IMR-90 (cell line): ENCODE data around the gene SERPINB8. TPM values are rescaled to one million over a fixed set of nuclear protein-coding genes. Genes with fewer than 3 reads are reported as not detected.

Source experiments
- ATAC-seq: fragments of 200-7000 bp; cut with Tn5 transposase; 2 replicates; pipeline ENCODE4 v1.9.1; 2020; ENCODE audit warnings: low read depth, mild to moderate bottlenecking, moderate library complexity
- BruUV-seq: library from RNA; stranded (reverse); fragments of 400-500 nt; replicated peaks from 2 replicates; lab custom pipeline; 2021; lab: Mats Ljungman, UMichigan
- CTCF ChIA-PET: fragments of 300-600 bp; formaldehyde crosslinking; extraction: SDS; loops from one replicate; lab custom pipeline; 2021; ENCODE audit warnings: antibody characterized with exemption; lab: Yijun Ruan, JAX
- POLR2A ChIA-PET: fragments of 300-600 bp; sonication (Branson Sonifier 250); formaldehyde crosslinking; loops from one replicate; lab custom pipeline; 2022; ENCODE audit warnings: antibody characterized with exemption; ENCODE audit not compliant: unreplicated experiment; lab: Charles Lee
- DNase-seq: peaks from one replicate; pipeline ENCODE4 v3.0.0; 2013
- H2AFZ ChIP-seq: replicated peaks from 2 replicates; pipeline ENCODE3; 2013; ENCODE audit warnings: low read length, mild to moderate bottlenecking; ENCODE audit not compliant: poor library complexity
- H2AK5ac ChIP-seq: 2 replicates; pipeline ENCODE4 v1.6.1; 2013; ENCODE audit warnings: low read depth, low read length, inconsistent platforms
- H2AK9ac ChIP-seq: replicated peaks from 2 replicates; pipeline ENCODE3; 2013; ENCODE audit warnings: mild to moderate bottlenecking, low read depth, low read length, moderate library complexity; ENCODE audit not compliant: poor library complexity
- H2BK120ac ChIP-seq: 2 replicates; pipeline ENCODE4 v1.6.1; 2013; ENCODE audit warnings: low read depth, low read length, inconsistent platforms
- H2BK15ac ChIP-seq: 3 replicates; pipeline ENCODE4 v1.6.1; 2013; ENCODE audit warnings: low read depth, low read length, inconsistent platforms
- H2BK20ac ChIP-seq: 2 replicates; pipeline ENCODE4 v1.6.1; 2013; ENCODE audit warnings: low read depth, mild to moderate bottlenecking, inconsistent platforms, low read length, moderate library complexity
- H2BK5ac ChIP-seq: 2 replicates; pipeline ENCODE4 v1.6.1; 2013; ENCODE audit warnings: mild to moderate bottlenecking, low read depth, low read length, inconsistent platforms; ENCODE audit not compliant: poor library complexity, severe bottlenecking
- H3K14ac ChIP-seq: replicated peaks from 2 replicates; pipeline ENCODE4 v1.6.1; 2013; ENCODE audit warnings: low read depth, low read length, inconsistent platforms
- H3K18ac ChIP-seq: 2 replicates; pipeline ENCODE4 v1.6.1; 2013; ENCODE audit warnings: low read depth, low read length, control low read depth
- H3K23ac ChIP-seq: 2 replicates; pipeline ENCODE4 v1.6.1; 2013; ENCODE audit warnings: low read depth, low read length, inconsistent platforms
- H3K27ac ChIP-seq: 2 replicates; pipeline ENCODE4 v1.5.1; 2013; ENCODE audit warnings: mild to moderate bottlenecking, control low read depth, low read length; ENCODE audit not compliant: insufficient read depth
- H3K27me3 ChIP-seq: 2 replicates; pipeline ENCODE4 v1.6.1; 2013; ENCODE audit warnings: low read length; ENCODE audit not compliant: control insufficient read depth, insufficient read depth
- H3K36me3 ChIP-seq: 2 replicates; pipeline ENCODE4 v1.6.1; 2013; ENCODE audit warnings: low read length, mixed read lengths; ENCODE audit not compliant: control insufficient read depth, insufficient read depth
- H3K4ac ChIP-seq: 2 replicates; pipeline ENCODE4 v1.6.1; 2013; ENCODE audit warnings: low read depth, low read length, inconsistent platforms
- H3K4me1 ChIP-seq: 2 replicates; pipeline ENCODE4 v1.6.1; 2013; ENCODE audit warnings: low read length, mixed read lengths; ENCODE audit not compliant: control insufficient read depth, insufficient read depth
- H3K4me2 ChIP-seq: 2 replicates; pipeline ENCODE4 v1.6.1; 2013; ENCODE audit warnings: low read depth, mild to moderate bottlenecking, control low read depth, low read length, moderate library complexity
- H3K4me3 ChIP-seq: 2 replicates; pipeline ENCODE4 v1.5.1; 2013; ENCODE audit warnings: low read depth, mild to moderate bottlenecking, control low read depth, low read length, moderate library complexity; ENCODE audit not compliant: insufficient read depth
- H3K56ac ChIP-seq: 2 replicates; pipeline ENCODE4 v1.6.1; 2013; ENCODE audit warnings: low read length, inconsistent platforms; ENCODE audit not compliant: insufficient read depth; ENCODE audit errors: extremely low read depth
- H3K79me1 ChIP-seq, 2 experiments: 2 replicates each; pipeline ENCODE4 v1.6.1; 2013; ENCODE audit warnings: low read length in 2 of 2, inconsistent platforms in 1 of 2, low read depth in 1 of 2
- H3K9ac ChIP-seq: 2 replicates; pipeline ENCODE4 v1.6.1; 2013; ENCODE audit warnings: low read depth, low read length, control low read depth
- H3K9me1 ChIP-seq: 2 replicates; pipeline ENCODE4 v1.6.1; 2013; ENCODE audit warnings: low read length, inconsistent platforms; ENCODE audit not compliant: insufficient read depth
- H3K9me3 ChIP-seq: 2 replicates; pipeline ENCODE4 v1.6.1; 2013; ENCODE audit warnings: low read length; ENCODE audit not compliant: control insufficient read depth, insufficient read depth
- H4K20me1 ChIP-seq: 2 replicates; pipeline ENCODE4 v1.6.1; 2013; ENCODE audit warnings: low read length, inconsistent platforms; ENCODE audit not compliant: insufficient read depth
- H4K5ac ChIP-seq: 2 replicates; pipeline ENCODE4 v1.6.1; 2013; ENCODE audit warnings: mild to moderate bottlenecking, low read depth, low read length, control low read depth
- H4K8ac ChIP-seq, 2 experiments: 2 replicates each; pipeline ENCODE4 v1.6.1; 2013; ENCODE audit warnings: low read depth in 2 of 2, low read length in 2 of 2, control low read depth in 1 of 2, inconsistent platforms in 1 of 2
- H4K91ac ChIP-seq: 2 replicates; pipeline ENCODE4 v1.6.1; 2013; ENCODE audit warnings: low read depth, low read length, inconsistent platforms; ENCODE audit not compliant: insufficient read depth
- WGBS, 2 experiments: methylation state at CpG; one replicate each; pipeline versions ENCODE4 v1.1.5 to v1.1.7; 2013; ENCODE audit warnings: missing lambda C conversion rate in 2 of 2; ENCODE audit not compliant: insufficient read length in 1 of 2; ENCODE audit errors: extremely low coverage in 2 of 2; 5-methylcytosine and 5-hydroxymethylcytosine counted together
- dilution Hi-C: fragments of 300-500 bp; cut with HindIII; formaldehyde crosslinking; loops from one replicate; pipeline ENCODE4 v1.14.3; 2018; ENCODE audit warnings: low sequenced_read_pairs; ENCODE audit not compliant: unreplicated experiment
- in situ Hi-C: fragments of 300-500 bp; cut with MboI; formaldehyde crosslinking; loops from 3 replicates; pipeline ENCODE4 v1.14.3; 2019; ENCODE audit warnings: low sequenced_read_pairs, inconsistent platforms, mixed read lengths
- intact Hi-C: fragments of 100-400 bp; cut with micrococcal nuclease; formaldehyde crosslinking; loops from 2 replicates; pipeline ENCODE4 v1.10.0; 2022
- polyA plus RNA-seq, 3 experiments: library from polyadenylated mRNA; depleted of rRNA; stranded (reverse); fragments of >200 nt; gene quantifications; 2 replicates each; pipeline ENCODE4 v1.2.3, GENCODE V29; 2012; ENCODE audit warnings: low replicate concordance in 1 of 3
- total RNA-seq: library from RNA; depleted of rRNA; stranded (reverse); fragments of >200 nt; gene quantifications from 2 replicates; pipeline ENCODE4 v1.2.3, GENCODE V29; 2012
- TF ChIP-seq, protein P1 (sequence below): conservative IDR thresholded peaks from 2 replicates; pipeline ENCODE4 v1.5.1; 2012; ENCODE audit warnings: mild to moderate bottlenecking, low read depth, low read length, improper control_type of control experiment

SERPINB8 gene
- total and polyA plus RNA-seq, 2 of the 4 experiments (the other 2 are of a cell fraction) = 14.3 to 16.7 TPM

DNA sequence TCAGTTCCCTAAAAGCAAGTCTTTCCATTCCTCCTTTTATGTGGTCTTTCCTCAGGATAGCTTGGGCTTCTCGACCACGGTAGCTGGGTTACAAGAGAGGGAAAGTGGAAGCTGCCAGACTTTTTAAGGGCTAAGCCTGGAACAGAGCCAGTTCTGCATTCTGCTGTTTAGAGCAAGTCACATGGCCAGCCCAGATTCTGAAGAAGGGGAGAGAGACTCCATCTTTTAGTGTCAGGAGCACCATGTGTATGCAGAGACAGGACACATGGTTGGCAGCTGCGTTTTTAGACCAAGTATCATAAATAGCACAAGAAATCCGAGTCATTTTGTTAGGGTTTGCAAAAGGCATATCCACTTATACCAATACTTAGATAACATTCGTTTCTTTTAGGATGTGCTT, 16.1 kb upstream of the SERPINB8 start:
- no peak overlapping the region for H4K5ac ChIP-seq
- no peaks in the 10 kb centered on the region for H3K9me3 ChIP-seq

More for the DNA sequence above, 16.1 kb upstream of the SERPINB8 start:
- BruUV-seq = no TSS peak
- Histone ChIP-seq H2AFZ (no peak overlapping the region), H3K14ac (no peak overlapping the region), H2AK9ac (no peak overlapping the region), H3K4me1 (no peaks in the 10 kb centered on the region), H4K91ac (no peak overlapping the region), H3K9ac (no peak overlapping the region), H3K4me3 (no peak overlapping the region), H3K56ac (no peak overlapping the region), H4K20me1 (no peaks in the 10 kb centered on the region), H3K4me2 (no peak overlapping the region), H2AK5ac (no peak overlapping the region), H3K9me1 (no peaks in the 10 kb centered on the region), H3K23ac (no peak overlapping the region), H3K27me3 (peaks cover 14% of the 10 kb centered on the region), H3K4ac (no peak overlapping the region), H2BK5ac (no peak overlapping the region), H2BK20ac (no peak overlapping the region), H3K79me1 (no peaks in the 10 kb centered on the region), H3K18ac (no peak overlapping the region), H2BK15ac (no peak overlapping the region), H3K36me3 (no peaks in the 10 kb centered on the region), H2BK120ac (no peak overlapping the region), H4K8ac (no peak overlapping the region), H3K27ac (no peak overlapping the region)
- DNase-seq (no peak), ATAC-seq (no peak)
- CTCF ChIA-PET = interaction anchor here (0.6 to 2.0 kb wide), 3 partner anchors 10 to 169 kb away, joined by 3 to 6 read pairs (median 3); no protein-coding TSS in a partner anchor
- intact Hi-C loops (no loop called here), dilution Hi-C loops (no loop called here), in situ Hi-C loops (no loop called here)
- TF ChIP-seq, protein P1, sequence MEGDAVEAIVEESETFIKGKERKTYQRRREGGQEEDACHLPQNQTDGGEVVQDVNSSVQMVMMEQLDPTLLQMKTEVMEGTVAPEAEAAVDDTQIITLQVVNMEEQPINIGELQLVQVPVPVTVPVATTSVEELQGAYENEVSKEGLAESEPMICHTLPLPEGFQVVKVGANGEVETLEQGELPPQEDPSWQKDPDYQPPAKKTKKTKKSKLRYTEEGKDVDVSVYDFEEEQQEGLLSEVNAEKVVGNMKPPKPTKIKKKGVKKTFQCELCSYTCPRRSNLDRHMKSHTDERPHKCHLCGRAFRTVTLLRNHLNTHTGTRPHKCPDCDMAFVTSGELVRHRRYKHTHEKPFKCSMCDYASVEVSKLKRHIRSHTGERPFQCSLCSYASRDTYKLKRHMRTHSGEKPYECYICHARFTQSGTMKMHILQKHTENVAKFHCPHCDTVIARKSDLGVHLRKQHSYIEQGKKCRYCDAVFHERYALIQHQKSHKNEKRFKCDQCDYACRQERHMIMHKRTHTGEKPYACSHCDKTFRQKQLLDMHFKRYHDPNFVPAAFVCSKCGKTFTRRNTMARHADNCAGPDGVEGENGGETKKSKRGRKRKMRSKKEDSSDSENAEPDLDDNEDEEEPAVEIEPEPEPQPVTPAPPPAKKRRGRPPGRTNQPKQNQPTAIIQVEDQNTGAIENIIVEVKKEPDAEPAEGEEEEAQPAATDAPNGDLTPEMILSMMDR = no peak
- POLR2A ChIA-PET = no interaction called here
- WGBS, 2 experiments = no CpG with 5 or more reads among the region's 5 CpGs
